Naive thymus-derived CD4-positive, alpha-beta T cell (primary cell): Measurements from ENCODE around the gene TADA1. TPM values are rescaled to one million over a fixed set of nuclear protein-coding genes. Genes with fewer than 3 reads are reported as not detected.
A peak's percentile ranks its signal among the peaks of the same experiment; 100 is the strongest.

Experiments used
- ATAC-seq: fragments of 150-1000 bp; cut with Tn5 transposase; 2 replicates; pipeline ENCODE4 v1.10.0; 2021; ENCODE audit warnings: mild to moderate bottlenecking, moderate library complexity
- CTCF ChIA-PET: fragments of 350-600 bp; sonication (Branson Sonifier 250); formaldehyde crosslinking; loops from one replicate; lab custom pipeline; 2021; ENCODE audit warnings: antibody characterized with exemption; lab: Charles Lee
- POLR2A ChIA-PET: fragments of 350-600 bp; sonication (Branson Sonifier 250); formaldehyde crosslinking; loops from one replicate; lab custom pipeline; 2021; ENCODE audit warnings: antibody characterized with exemption, inconsistent platforms; lab: Charles Lee
- DNase-seq, 9 donors: peaks; one replicate each; pipeline versions ENCODE4 v3.0.0 to v3.0.0-alpha.2; 2020 to 2022; ENCODE audit warnings: mixed read lengths in 1 of 9
- H3K27ac ChIP-seq: one replicate; pipeline ENCODE4 v1.7.0; 2013; ENCODE audit warnings: mild to moderate bottlenecking, low read depth, low read length, moderate library complexity
- H3K27me3 ChIP-seq, 2 donors: one replicate each; pipeline ENCODE4 v1.7.0; 2013; ENCODE audit warnings: low read length in 2 of 2, mild to moderate bottlenecking in 2 of 2, moderate library complexity in 2 of 2; ENCODE audit not compliant: control insufficient read depth in 2 of 2, insufficient read depth in 2 of 2
- H3K36me3 ChIP-seq, 3 experiments: 1 replicate in 2 of 3; 2 replicates in 1 of 3; pipeline ENCODE4 v1.7.0; 2013; ENCODE audit warnings: low read length in 3 of 3, mild to moderate bottlenecking in 3 of 3, moderate library complexity in 1 of 3; ENCODE audit not compliant: insufficient read depth in 3 of 3, control insufficient read depth in 2 of 3
- H3K4me1 ChIP-seq, 2 donors: one replicate each; pipeline ENCODE4 v1.7.0; 2013; ENCODE audit warnings: low read length in 2 of 2, mild to moderate bottlenecking in 2 of 2, moderate library complexity in 1 of 2; ENCODE audit not compliant: control insufficient read depth in 2 of 2, insufficient read depth in 2 of 2
- H3K4me3 ChIP-seq: 2 replicates; pipeline ENCODE4 v1.7.0; 2013; ENCODE audit warnings: mild to moderate bottlenecking, low read length
- H3K9me3 ChIP-seq, 3 experiments: 1 replicate in 2 of 3; 2 replicates in 1 of 3; pipeline ENCODE4 v1.7.0; 2013; ENCODE audit warnings: low read length in 3 of 3; ENCODE audit not compliant: control insufficient read depth in 2 of 3
- H3K27ac Mint-ChIP-seq, 9 donors: one replicate each; pipeline ENCODE4 v1.8.0; 2020 to 2022; ENCODE audit warnings: mixed read lengths in 9 of 9, mild to moderate bottlenecking in 8 of 9, moderate library complexity in 5 of 9, inconsistent platforms in 2 of 9
- H3K27me3 Mint-ChIP-seq, 5 donors: one replicate each; pipeline ENCODE4 v1.8.0; 2021 to 2022; ENCODE audit warnings: mixed read lengths in 5 of 5, mild to moderate bottlenecking in 1 of 5
- H3K36me3 Mint-ChIP-seq, 5 donors: one replicate each; pipeline ENCODE4 v1.8.0; 2020 to 2022; ENCODE audit warnings: mixed read lengths in 5 of 5, mild to moderate bottlenecking in 3 of 5, inconsistent platforms in 1 of 5
- H3K4me1 Mint-ChIP-seq, 7 donors: one replicate each; pipeline ENCODE4 v1.8.0; 2020 to 2022; ENCODE audit warnings: mixed read lengths in 7 of 7, mild to moderate bottlenecking in 3 of 7, inconsistent platforms in 1 of 7
- H3K4me3 Mint-ChIP-seq, 10 donors: one replicate each; pipeline ENCODE4 v1.8.0; 2020 to 2022; ENCODE audit warnings: mild to moderate bottlenecking in 10 of 10, mixed read lengths in 10 of 10, moderate library complexity in 6 of 10, inconsistent platforms in 2 of 10
- H3K9me3 Mint-ChIP-seq, 11 donors: one replicate each; pipeline ENCODE4 v1.8.0; 2020 to 2022; ENCODE audit warnings: mixed read lengths in 11 of 11, mild to moderate bottlenecking in 4 of 11, inconsistent platforms in 1 of 11, moderate library complexity in 1 of 11
- intact Hi-C, 2 donors: fragments of 100-400 bp; cut with micrococcal nuclease; formaldehyde crosslinking; loops; one replicate each; pipeline ENCODE4 v1.15.1; 2023
- polyA plus RNA-seq, 2 donors: library from polyadenylated mRNA; unstranded; fragments of 300-500 nt; fragmentation: Illumina TruSeq; gene quantifications; one replicate each; pipeline ENCODE4 v1.2.3, GENCODE V29; 2021
- total RNA-seq, 6 experiments: library from RNA in 5 of 6; stranded (reverse) in 5 of 6; gene quantifications; 1 replicate in 5 of 6; 2 replicates in 1 of 6; pipeline ENCODE4 v1.2.3 and lab custom pipeline; 2021 to 2026

The TADA1 gene
- total and polyA plus RNA-seq, 7 experiments from 2014 or later = 9.4 to 23.1 (median 16.0) TPM

DNA sequence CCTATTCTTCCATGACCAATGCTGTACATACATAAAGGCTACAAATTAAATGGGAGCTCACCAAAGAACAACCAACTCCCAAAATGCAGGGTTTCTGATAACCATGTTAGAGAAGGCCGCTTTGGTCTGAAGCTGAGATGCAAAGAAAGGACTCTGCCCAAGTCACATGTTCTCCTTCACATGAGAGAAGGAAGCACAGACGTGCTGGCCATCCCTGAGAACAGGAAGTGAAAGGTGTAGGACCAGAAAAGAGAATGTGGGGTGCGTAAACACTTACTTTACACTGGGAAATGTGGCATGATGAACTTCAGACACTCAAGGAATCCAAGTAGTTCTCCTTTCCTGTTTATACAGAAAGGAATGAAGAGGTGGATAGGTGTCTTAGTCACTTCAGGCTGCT lies 31.7 kb upstream of the TADA1 start:
- H3K36me3 Mint-ChIP-seq = peaks cover 0 to 8% (median 0%) of the 10 kb centered on the region in 5 donors
- no peak overlapping the region for H3K4me3 Mint-ChIP-seq
- peaks cover 0 to 5% (median 0%) of the 10 kb centered on the region in 5 donors for H3K27me3 Mint-ChIP-seq
- Histone ChIP-seq H3K4me1 (no peaks in the 10 kb centered on the region), H3K36me3 (no peaks in the 10 kb centered on the region), H3K27me3 (no peaks in the 10 kb centered on the region), H3K4me3 (no peak overlapping the region), H3K9me3 (no peaks in the 10 kb centered on the region), H3K27ac (no peak overlapping the region)
- peaks cover 0 to 38% (median 4%) of the 10 kb centered on the region in 7 donors for H3K4me1 Mint-ChIP-seq
- intact Hi-C loops = no loop called here
- H3K9me3 Mint-ChIP-seq = peaks cover 0 to 3% (median 0%) of the 10 kb centered on the region in 11 donors
- ATAC-seq = no peak
- DNase-seq = no peak
- ChIA-PET POLR2A (no interaction called here), CTCF (interaction anchor here (1.2 to 12.5 kb wide), 5 partner anchors 26 to 221 kb away, joined by 3 to 354 read pairs (median 4); no protein-coding TSS in a partner anchor)
- no peak overlapping the region for H3K27ac Mint-ChIP-seq

DNA sequence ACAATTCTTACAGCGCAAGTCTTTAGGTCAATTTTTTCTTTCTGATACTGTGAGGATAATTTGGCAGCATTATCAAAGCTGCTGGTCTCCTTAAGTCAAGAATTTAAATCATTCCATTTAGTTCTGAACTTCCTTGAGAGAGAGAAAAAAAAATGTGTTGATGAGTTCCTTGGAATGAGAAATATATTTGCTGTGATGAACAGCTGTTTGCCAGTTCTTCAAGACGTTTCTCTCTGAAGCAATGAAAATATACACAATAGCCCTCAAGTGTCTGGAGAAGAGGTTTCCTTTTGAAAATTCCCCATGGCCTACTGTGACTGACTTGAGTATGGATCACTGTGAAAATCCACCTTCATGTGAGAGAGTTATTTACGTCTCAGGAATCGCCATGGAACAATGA lies 31.0 kb upstream of the TADA1 start:
- intact Hi-C loops = no loop called here
- Histone ChIP-seq H3K36me3 (no peaks in the 10 kb centered on the region), H3K4me1 (no peaks in the 10 kb centered on the region), H3K9me3 (no peaks in the 10 kb centered on the region), H3K27me3 (no peaks in the 10 kb centered on the region), H3K27ac (no peak overlapping the region), H3K4me3 (no peak overlapping the region)
- H3K27me3 Mint-ChIP-seq = peaks cover 0 to 6% (median 0%) of the 10 kb centered on the region in 5 donors
- peaks cover 0 to 43% (median 4%) of the 10 kb centered on the region in 7 donors for H3K4me1 Mint-ChIP-seq
- ATAC-seq (no peak), DNase-seq (no peak)
- ChIA-PET POLR2A (no interaction called here), CTCF (interaction anchor here (1.3 to 12.5 kb wide), 4 partner anchors 25 to 222 kb away, joined by 4 to 354 read pairs (median 12); no protein-coding TSS in a partner anchor)
- peaks cover 0 to 3% (median 0%) of the 10 kb centered on the region in 11 donors for H3K9me3 Mint-ChIP-seq
- no peak overlapping the region for H3K4me3 Mint-ChIP-seq
- H3K36me3 Mint-ChIP-seq = peaks cover 0 to 8% (median 0%) of the 10 kb centered on the region in 5 donors
- H3K27ac Mint-ChIP-seq = no peak overlapping the region

DNA sequence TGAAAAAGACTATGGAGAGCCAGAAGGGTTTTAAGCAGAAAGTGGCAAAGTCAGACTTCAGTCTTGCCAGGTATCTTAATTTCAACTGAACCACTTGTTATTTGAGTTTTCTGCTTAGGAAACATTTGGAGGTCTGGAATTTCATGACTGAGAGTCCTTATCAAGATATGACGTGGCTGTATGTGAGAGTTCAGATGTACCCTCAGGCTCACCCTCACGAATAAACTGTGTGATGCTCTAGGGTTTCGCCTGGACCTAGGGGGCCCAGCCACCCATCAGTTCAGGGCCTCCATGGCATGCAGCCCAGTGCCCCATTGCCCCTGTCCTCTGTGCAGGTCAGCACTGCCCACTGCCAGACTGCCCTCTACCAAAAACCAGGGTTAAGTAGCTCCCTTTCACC lies 30.6 kb upstream of the TADA1 start:
- Mint-ChIP-seq H3K36me3 (peaks cover 0 to 7% (median 0%) of the 10 kb centered on the region in 5 donors), H3K4me3 (no peak overlapping the region), H3K4me1 (peaks cover 0 to 43% (median 4%) of the 10 kb centered on the region in 7 donors), H3K27ac (peak overlapping the region in 1 of 9 donors; percentile 80), H3K27me3 (peaks cover 0 to 4% (median 0%) of the 10 kb centered on the region in 5 donors), H3K9me3 (peaks cover 0 to 3% (median 0%) of the 10 kb centered on the region in 11 donors)
- intact Hi-C loops = no loop called here
- DNase-seq (no peak), ATAC-seq (no peak)
- Histone ChIP-seq H3K4me1 (no peaks in the 10 kb centered on the region), H3K27ac (no peak overlapping the region), H3K36me3 (no peaks in the 10 kb centered on the region), H3K27me3 (no peaks in the 10 kb centered on the region), H3K9me3 (no peaks in the 10 kb centered on the region), H3K4me3 (no peak overlapping the region)
- CTCF ChIA-PET = interaction anchor here (1.5 to 12.5 kb wide), 3 partner anchors 153 to 222 kb away, joined by 4 to 354 read pairs (median 20); no protein-coding TSS in a partner anchor
- POLR2A ChIA-PET = no interaction called here

DNA sequence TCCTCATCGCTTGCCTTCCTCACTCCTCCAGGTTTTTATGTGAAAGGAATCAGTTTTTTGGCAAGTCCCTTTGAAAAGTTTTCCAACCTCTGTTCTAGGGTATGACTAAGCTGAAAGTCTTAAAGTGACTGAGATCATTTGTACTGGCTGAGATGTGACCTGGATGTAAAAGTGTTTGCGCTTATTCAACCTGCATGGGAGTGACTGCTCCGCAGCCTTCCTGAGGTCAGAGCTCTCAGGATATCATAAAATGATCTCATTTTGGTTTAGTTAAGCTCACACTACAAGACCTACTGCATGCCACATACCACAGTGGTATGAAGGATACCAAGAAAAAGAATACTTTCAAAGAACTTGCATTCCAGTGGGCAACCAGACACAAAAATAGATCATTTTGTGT lies 29.8 kb upstream of the TADA1 start:
- DNase-seq = no peak
- Mint-ChIP-seq H3K27ac (peak overlapping the region in 1 of 9 donors; percentile 80), H3K4me1 (peaks cover 0 to 40% (median 4%) of the 10 kb centered on the region in 7 donors), H3K27me3 (peaks cover 0 to 6% (median 0%) of the 10 kb centered on the region in 5 donors), H3K36me3 (peaks cover 0 to 3% (median 0%) of the 10 kb centered on the region in 5 donors), H3K4me3 (peak overlapping the region in 1 of 10 donors; percentile 60), H3K9me3 (no peaks in the 10 kb centered on the region)
- no peaks in the 10 kb centered on the region for H3K36me3 ChIP-seq
- intact Hi-C loops = no loop called here
- ChIA-PET CTCF (interaction anchor here (0.6 to 12.5 kb wide), 2 partner anchors 153 to 387 kb away, joined by 6 to 354 read pairs; no protein-coding TSS in a partner anchor), POLR2A (no interaction called here)
- H3K27me3 ChIP-seq = no peaks in the 10 kb centered on the region
- no peaks in the 10 kb centered on the region for H3K4me1 ChIP-seq
- no peaks in the 10 kb centered on the region for H3K9me3 ChIP-seq
- no peak overlapping the region for H3K27ac ChIP-seq
- H3K4me3 ChIP-seq = no peak overlapping the region
- ATAC-seq = no peak

DNA sequence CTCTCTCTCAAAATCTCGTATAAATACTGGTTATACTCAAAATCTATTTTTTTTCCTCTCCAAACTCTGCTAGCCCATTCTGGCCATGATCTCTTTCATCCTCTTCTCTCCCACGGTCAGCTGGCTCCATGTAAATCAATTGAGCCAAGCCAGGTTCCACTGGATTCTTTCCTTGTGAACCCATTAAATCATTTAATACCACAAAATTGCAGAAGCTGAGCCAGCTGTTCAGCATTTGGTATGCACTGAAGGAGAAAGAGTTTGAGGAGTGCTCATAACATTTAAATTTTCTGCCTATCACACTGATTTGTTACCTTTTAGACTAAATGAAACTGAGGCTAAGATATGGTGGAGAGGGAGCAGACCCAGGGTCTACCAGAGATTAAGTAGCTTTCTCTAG lies 29.1 kb upstream of the TADA1 start:
- H3K27ac Mint-ChIP-seq = no peak overlapping the region
- H3K9me3 Mint-ChIP-seq = no peaks in the 10 kb centered on the region
- ChIA-PET POLR2A (no interaction called here), CTCF (interaction anchor here (1.2 to 12.5 kb wide), 2 partner anchors 11 to 154 kb away, joined by 4 to 354 read pairs; no protein-coding TSS in a partner anchor)
- Histone ChIP-seq H3K9me3 (no peaks in the 10 kb centered on the region), H3K27ac (no peak overlapping the region), H3K4me1 (no peaks in the 10 kb centered on the region), H3K4me3 (no peak overlapping the region), H3K36me3 (no peaks in the 10 kb centered on the region), H3K27me3 (no peaks in the 10 kb centered on the region)
- H3K36me3 Mint-ChIP-seq = peaks cover 0 to 3% (median 0%) of the 10 kb centered on the region in 5 donors
- H3K27me3 Mint-ChIP-seq = peaks cover 0 to 8% (median 0%) of the 10 kb centered on the region in 5 donors
- no peak for DNase-seq
- peaks cover 0 to 35% (median 0%) of the 10 kb centered on the region in 7 donors for H3K4me1 Mint-ChIP-seq
- intact Hi-C loops = no loop called here
- ATAC-seq = no peak
- no peak overlapping the region for H3K4me3 Mint-ChIP-seq

DNA sequence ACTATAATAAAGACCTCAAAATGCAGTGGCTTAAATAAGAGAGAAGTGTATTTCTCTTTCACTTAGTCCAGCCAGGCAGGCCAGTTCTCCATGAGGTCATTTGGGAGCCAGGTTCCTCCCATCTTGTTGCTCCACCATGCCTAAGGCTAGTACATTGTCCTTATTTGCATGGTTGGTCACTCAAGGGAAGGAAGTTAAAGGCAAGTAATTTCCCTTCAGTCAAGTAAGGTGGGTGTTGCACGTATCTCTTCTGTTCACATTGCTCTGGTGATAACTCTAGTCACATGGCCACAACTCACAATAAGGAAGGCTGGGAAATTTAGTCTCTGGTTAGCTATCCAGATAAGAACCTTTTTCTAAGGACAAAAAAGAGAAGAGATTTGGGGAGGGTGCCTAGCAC lies 27.2 kb upstream of the TADA1 start:
- Mint-ChIP-seq H3K36me3 (peaks cover 0 to 4% (median 3%) of the 10 kb centered on the region in 5 donors), H3K27me3 (peaks cover 0 to 16% (median 0%) of the 10 kb centered on the region in 5 donors), H3K4me1 (peaks cover 0 to 33% (median 0%) of the 10 kb centered on the region in 7 donors), H3K27ac (peak overlapping the region in 1 of 9 donors; percentile 3), H3K9me3 (peaks cover 0 to 4% (median 2%) of the 10 kb centered on the region in 11 donors), H3K4me3 (no peak overlapping the region)
- no peaks in the 10 kb centered on the region for H3K27me3 ChIP-seq
- H3K36me3 ChIP-seq = no peaks in the 10 kb centered on the region
- no peak overlapping the region for H3K27ac ChIP-seq
- ChIA-PET CTCF (interaction anchor here (0.6 to 12.5 kb wide), 3 partner anchors 156 to 637 kb away, joined by 3 to 354 read pairs (median 3); no protein-coding TSS in a partner anchor), POLR2A (interaction anchor here (0.6 kb wide), 1 partner anchor 10 kb away, joined by 3 read pairs; no protein-coding TSS in a partner anchor)
- intact Hi-C loops = no loop called here
- no peak for ATAC-seq
- no peak overlapping the region for H3K4me3 ChIP-seq
- DNase-seq = no peak
- H3K4me1 ChIP-seq = no peaks in the 10 kb centered on the region
- H3K9me3 ChIP-seq = no peaks in the 10 kb centered on the region
